COLO668 (cell line): ENCODE data around the gene ERLEC1.
"Not testable (repeated sequence)": the region's sequence is repeated elsewhere in the genome, so short reads cannot be mapped to it uniquely, and the experiment has no call there.

Source experiments
- DNase-seq: peaks from one replicate; lab custom pipeline; 2025; ENCODE audit not compliant: unreplicated experiment; lab: John Stamatoyannopoulos, UW

The ERLEC1 gene

GRCh38 chr2:53786705-53787613 lies at the start of gene ERLEC1, which contains the start of gene ASB3:
ERLEC1 (plus strand) TSS chr2:53787044; CDS start chr2:53787211, 167 bp downstream.
ASB3 (minus strand) TSS chr2:53786953; CDS start chr2:53765572, 21,381 bp downstream.
- DNase-seq = peak; percentile 90

DNA sequence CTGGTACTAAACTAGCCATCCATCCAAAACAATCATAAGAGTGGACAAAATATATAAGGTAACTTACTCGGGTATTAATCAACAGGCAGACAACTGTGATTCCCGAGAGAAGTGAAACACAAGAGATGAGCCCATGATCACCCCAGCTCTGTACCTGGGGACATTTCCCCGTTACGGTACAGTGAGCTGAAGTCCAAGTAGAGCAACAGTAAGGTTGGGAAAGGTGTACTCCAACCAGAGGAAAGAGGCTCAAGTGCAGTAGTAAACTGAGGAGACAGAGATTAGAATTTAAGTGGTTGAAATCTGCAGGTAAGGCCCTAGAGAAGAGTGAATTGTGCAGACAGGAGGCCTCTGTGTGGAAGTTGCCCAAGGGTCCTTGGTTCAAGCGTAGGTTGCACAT lies 49.8 kb upstream of the ERLEC1 start:
- no peak for DNase-seq

DNA sequence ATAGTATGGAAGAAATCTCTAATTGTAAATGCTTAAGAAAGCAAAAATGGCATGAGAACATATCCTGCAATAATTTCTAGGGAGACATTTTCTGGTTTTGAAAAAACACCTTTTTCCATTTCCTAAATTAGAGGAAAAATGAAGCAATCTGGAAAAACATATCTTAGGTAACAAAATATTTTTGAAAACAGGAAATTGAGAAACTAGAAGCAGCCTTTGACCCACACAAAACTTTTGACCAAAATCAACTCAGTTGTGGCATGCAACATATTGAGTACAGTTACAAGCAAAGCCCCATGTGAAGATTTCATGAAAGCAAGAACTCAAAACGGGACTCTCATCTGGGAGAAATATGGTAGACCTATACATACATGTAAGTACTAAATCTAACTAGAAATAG lies 47.8 kb upstream of the ERLEC1 start:
- DNase-seq = no peak

DNA sequence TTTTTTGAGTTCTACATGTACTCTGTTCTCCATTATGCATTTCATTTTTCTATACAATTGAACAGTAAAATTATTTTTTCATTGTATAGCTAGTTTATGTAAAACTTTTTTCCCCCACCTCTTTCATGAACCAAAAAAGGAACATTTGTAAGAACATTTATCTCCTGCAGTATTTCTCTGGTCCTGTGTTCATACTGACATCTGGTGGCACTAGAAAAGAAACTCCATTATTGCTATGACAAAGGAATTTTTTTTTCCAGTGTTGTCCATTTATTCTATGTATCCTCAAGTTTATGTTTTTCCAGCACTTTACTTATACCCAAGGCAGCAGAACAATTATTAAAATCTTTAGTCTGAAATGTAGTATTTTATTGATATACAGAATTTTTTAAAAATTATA lies 46.7 kb upstream of the ERLEC1 start:
- DNase-seq = no peak

GRCh38 chr2:53744395-53745065 lies 42.3 kb upstream of the ERLEC1 start:
- DNase-seq = no peak

DNA sequence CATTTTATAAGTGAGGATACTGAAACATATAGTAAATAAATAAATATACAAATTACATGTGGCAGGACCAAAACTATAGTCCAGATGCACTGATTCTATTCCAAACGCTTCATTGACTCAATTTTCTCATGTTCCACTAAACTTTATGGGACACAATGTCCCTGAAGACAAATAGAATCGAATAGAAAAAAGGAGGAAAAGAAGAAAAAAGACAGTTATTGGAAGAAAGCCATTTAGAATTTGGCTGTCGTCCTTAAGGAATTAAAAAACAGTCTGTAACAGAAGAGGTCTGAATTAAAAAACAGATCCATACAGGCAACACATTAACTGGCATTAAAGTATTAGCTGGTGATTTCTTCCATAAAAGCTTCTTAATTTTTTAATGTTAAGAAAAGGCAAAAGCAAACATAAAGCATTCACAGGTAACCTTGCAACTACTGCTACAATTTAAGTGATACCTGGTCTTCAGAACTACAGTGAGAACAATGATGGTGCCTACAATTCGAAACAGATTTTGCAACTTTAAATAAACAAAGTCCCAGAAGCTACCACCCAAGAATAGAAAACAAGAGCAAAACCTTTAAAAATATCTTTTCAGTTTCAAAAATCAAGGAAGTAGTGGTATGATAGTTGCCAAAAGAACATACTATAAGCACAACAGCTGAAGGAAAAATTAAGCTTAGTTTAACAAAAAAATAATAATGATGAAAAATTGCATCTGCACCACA lies 36.6 kb upstream of the ERLEC1 start:
- no peak for DNase-seq

GRCh38 chr2:53751728-53752127 lies 35.1 kb upstream of the ERLEC1 start:
- no peak for DNase-seq

- no peak for DNase-seq
Observed at GRCh38 chr2:53752385-53752784, 34.5 kb upstream of the ERLEC1 start.

DNA sequence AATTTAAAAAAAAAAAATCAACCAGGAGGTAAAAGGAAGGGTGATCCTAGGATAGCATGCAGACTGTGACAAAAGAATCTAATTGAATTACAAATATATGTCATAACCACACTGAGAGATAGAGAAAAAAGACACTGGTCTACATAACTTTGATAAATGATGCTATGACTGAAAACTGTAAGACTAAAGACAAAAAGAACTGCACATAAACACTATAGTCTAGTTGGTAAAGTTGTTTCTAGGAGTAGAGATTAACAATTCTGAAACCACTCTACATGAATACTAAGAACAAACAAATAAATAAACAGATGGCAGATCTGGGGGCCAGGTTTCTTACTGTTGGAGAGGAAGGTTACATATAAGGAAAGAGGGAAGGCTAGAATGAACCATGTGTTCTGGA lies 33.8 kb upstream of the ERLEC1 start:
- no peak for DNase-seq

DNA sequence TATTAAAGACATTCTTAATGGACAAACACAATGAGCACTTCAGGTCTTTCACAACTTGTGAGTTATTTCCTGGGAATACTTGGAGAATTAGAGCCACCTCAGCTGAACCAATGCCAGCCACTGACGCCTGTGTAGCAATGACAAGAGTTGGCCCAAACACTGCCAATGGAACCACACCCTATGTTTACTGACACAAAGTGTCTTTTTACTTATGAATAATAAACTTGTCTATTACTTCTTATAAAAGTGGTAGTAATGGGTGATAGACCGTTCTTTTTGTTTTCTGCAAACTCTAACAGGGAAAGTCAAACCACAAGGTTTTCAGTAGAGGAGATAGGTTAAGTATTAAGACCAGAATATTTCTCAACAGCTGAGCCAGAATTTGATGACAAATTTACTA lies 31.7 kb upstream of the ERLEC1 start:
- no peak for DNase-seq

DNA sequence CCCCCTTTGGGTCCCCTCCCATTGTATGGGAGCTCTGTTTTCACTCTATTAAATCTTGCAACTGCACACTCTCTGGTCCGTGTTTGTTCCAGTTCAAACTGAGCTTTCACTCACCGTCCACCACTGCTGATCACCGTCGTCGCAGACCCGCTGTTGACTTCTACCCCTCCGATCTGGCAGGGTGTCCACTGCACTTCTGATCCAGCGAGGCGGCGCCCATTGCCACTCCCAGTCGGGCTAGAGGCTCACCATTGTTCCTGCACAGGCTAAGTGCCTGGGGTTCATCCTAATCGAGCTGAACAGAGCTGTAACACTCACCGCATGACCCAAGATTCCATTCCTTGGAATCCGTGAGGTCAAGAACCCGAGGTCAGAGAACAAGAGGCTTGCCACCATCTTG lies 30.2 kb upstream of the ERLEC1 start:
- DNase-seq = no peak

DNA sequence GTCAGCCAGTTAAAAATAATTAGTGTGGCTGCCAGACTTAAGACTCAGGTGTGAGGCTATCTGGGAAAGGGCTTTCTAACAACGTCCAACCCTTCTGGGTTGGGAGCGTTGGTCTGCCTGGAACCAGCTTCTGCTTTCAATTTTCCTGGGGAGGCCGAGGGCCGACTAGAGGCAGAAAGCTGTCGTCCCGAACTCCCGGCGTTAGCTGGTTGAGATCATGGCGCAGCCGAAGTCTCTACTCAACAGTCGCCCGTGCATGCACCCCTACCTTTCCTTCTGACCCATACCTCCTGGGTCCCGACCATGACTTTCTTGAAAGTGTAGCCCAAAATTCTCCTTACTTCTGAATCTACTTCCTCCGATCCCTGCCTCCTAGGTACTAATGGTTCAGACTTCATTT lies 29.6 kb upstream of the ERLEC1 start:
- not testable (repeated sequence) for DNase-seq

DNA sequence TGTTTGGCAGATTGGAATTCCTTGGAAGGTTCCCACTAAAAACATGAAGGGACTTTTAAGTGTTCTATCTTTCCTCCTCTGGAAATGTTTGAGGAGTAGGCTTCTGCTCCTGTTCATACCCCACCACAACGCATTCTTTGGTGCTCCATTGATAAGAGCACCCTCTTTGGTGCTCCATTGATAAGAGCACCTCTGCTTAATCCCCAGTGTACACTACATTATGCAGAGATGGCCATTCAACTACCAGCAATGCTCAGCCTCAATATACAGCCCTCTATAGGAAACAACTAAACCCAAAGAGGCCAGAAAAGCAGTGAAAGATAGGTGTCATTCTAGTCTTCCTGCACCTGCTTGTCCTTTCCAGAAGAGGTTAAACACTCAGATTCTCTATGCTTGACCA lies 21.1 kb upstream of the ERLEC1 start:
- no peak for DNase-seq

GRCh38 chr2:53767405-53768241 lies 19.2 kb upstream of the ERLEC1 start, which contains the start of gene CHAC2:
CHAC2 (plus strand) TSS chr2:53767804; CDS start chr2:53767887, 83 bp downstream.
- peak; percentile 93 for DNase-seq

DNA sequence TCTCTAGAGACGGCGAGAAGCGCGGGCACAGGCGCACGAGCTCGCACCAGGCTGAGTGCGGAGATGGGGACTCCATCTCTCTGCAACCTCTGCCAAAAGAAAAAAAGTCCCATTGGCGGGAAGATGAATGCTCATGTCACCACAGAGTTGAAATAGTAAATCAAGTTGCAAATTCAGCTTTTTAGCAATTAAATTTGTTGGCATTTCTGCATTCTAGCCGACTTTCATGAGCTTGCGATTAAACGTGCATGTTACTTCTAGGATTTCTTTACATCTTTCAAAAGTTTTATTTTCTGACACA lies 18.7 kb upstream of the ERLEC1 start:
- DNase-seq = no peak

DNA sequence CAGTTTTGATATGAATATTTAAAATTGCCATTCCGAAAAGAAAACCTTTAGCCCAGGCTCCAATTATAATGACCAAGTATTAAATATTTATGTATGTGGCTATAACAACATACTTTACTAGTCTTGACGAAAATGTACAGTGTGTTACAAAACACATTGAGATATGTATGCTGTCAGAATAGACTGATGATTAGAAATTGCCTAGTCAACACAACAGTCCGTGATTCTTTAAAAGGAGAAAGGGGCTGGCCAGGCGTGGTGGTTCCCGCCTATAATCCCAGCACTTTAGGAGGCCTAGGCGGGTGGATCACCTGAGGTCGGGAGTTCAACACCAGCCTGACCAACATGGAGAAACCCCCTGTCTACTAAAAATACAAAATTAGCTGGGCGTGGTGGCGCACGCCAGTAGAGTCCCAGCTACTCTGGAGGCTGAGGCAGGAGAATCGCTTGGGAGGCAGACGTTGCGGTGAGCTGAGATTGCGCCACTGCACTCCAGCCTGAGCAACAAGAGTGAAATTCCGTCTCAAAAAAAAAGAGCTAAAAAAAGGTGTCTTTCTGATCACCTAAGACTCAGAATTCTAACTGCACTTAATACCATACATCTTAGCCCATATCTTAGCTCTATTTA lies 17.4 kb upstream of the ERLEC1 start:
- DNase-seq = no peak

DNA sequence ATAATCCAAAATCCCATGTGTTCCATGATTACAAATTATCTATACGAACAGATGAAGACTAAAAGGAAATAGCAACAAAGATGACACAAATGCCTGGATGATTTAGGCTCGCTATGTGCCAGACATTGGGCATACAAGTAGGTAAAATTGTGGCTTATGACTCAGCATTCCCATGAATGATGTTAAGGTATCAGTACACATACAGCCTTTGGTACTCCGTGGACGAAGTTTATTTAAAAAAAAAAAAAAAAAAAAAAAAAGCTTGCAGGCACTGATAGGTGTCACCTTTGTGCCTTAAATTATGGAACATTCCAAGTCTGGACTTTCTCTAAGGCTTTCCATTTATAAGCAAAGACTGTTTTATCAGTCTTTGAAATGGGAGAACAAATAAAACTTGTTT lies 16.6 kb upstream of the ERLEC1 start:
- no peak for DNase-seq

GRCh38 chr2:53777134-53777533 lies 9.7 kb upstream of the ERLEC1 start:
- no peak for DNase-seq

GRCh38 chr2:53778536-53779162 lies 8.2 kb upstream of the ERLEC1 start:
- no peak for DNase-seq

DNA sequence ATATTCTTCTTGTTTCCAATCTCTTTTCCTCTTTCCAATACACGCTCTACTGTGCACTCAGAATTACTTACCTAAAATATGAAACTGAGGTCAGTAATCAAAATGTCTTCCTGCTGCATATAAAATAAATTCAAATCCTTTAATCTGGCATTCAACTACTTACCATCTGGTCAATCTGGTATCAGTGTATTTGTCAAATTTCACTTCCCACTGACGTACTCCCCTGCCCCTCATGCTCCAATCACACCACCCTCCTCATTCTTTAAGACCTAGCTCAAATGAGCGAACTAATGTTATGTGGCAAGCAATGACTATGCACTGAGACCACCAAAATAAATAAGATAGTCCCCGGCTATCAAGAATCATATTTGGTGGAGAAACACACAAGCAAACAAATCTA lies 6.8 kb upstream of the ERLEC1 start:
- no peak for DNase-seq
